G401 (cell line): ENCODE results near the gene EID2. TPM values are rescaled to one million over a fixed set of nuclear protein-coding genes. Genes with fewer than 3 reads are reported as not detected.

ENCODE experiments used
- DNase-seq: peaks from one replicate; pipeline ENCODE4 v3.0.0-alpha.2; 2015; ENCODE audit warnings: low spot score
- in situ Hi-C: cut with HindIII; loops from 2 replicates; pipeline ENCODE4 v1.10.0; 2016; ENCODE audit warnings: low sequenced_read_pairs, mixed read lengths
- total RNA-seq: library from RNA; depleted of rRNA; stranded (reverse); fragments of >200 nt; shearing (Covaris generic); gene quantifications from 2 replicates; pipeline ENCODE4 v1.2.3, GENCODE V29; 2014; rRNA removed

EID2 gene
- total RNA-seq, result 19.9 and 31.4 TPM in 2 replicates

- in situ Hi-C loops, result no loop called here
- DNase-seq, result peak; percentile 95
Measured at GRCh38 chr19:39539518-39540332, at the start of gene EID2. EID2 (minus strand) TSS chr19:39540161; CDS start chr19:39540079, 82 bp downstream.

- in situ Hi-C loops, result no loop called here
- DNase-seq, result no peak
Measured at GRCh38 chr19:39588066-39588465, 48.1 kb upstream of the EID2 start.

- in situ Hi-C loops, result no loop called here
- DNase-seq, result no peak
Measured at GRCh38 chr19:39587496-39587895, 47.5 kb upstream of the EID2 start.

GRCh38 chr19:39582891-39583625, 43.1 kb upstream of the EID2 start:
- no peak for DNase-seq
- in situ Hi-C loops, result no loop called here

- in situ Hi-C loops, result no loop called here
- no peak for DNase-seq
Measured at GRCh38 chr19:39582442-39582841, 42.5 kb upstream of the EID2 start.

GRCh38 chr19:39568604-39569003, 28.6 kb upstream of the EID2 start:
- in situ Hi-C loops, result loop anchor here (10.0 kb wide), 1 partner anchor 106 kb away; no protein-coding TSS in a partner anchor

GRCh38 chr19:39566064-39566463, 26.1 kb upstream of the EID2 start:
- in situ Hi-C loops, result loop anchor here (10.0 kb wide), 1 partner anchor 109 kb away; no protein-coding TSS in a partner anchor

More at GRCh38 chr19:39568604-39569003, 28.6 kb upstream of the EID2 start:
- DNase-seq, result no peak

GRCh38 chr19:39563408-39563807, 23.4 kb upstream of the EID2 start:
- DNase-seq, result no peak
- in situ Hi-C loops, result loop anchor here (10.0 kb wide), 1 partner anchor 111 kb away; no protein-coding TSS in a partner anchor

More at GRCh38 chr19:39566064-39566463, 26.1 kb upstream of the EID2 start:
- no peak for DNase-seq

- DNase-seq, result no peak
- in situ Hi-C loops, result no loop called here
Measured at GRCh38 chr19:39558624-39559117, 18.7 kb upstream of the EID2 start.

- in situ Hi-C loops, result no loop called here
- DNase-seq, result no peak
Measured at GRCh38 chr19:39557811-39558623, 18.1 kb upstream of the EID2 start.

GRCh38 chr19:39555883-39556282, 15.9 kb upstream of the EID2 start:
- no peak for DNase-seq
- in situ Hi-C loops, result no loop called here

GRCh38 chr19:39554701-39555311, 14.8 kb upstream of the EID2 start:
- in situ Hi-C loops, result no loop called here
- no peak for DNase-seq

GRCh38 chr19:39553082-39553652, 13.2 kb upstream of the EID2 start:
- DNase-seq, result no peak
- in situ Hi-C loops, result no loop called here

GRCh38 chr19:39550197-39550596, 10.2 kb upstream of the EID2 start:
- in situ Hi-C loops, result no loop called here

GRCh38 chr19:39546599-39546998, 6.6 kb upstream of the EID2 start:
- DNase-seq, result no peak
- in situ Hi-C loops, result no loop called here

More at GRCh38 chr19:39550197-39550596, 10.2 kb upstream of the EID2 start:
- DNase-seq, result no peak

GRCh38 chr19:39544911-39545310, 5.0 kb upstream of the EID2 start:
- in situ Hi-C loops, result no loop called here
- DNase-seq, result no peak

- no peak for DNase-seq
- in situ Hi-C loops, result no loop called here
Measured at GRCh38 chr19:39544226-39544903, 4.4 kb upstream of the EID2 start.

- in situ Hi-C loops, result no loop called here
- DNase-seq, result no peak
Measured at GRCh38 chr19:39543477-39543857, 3.5 kb upstream of the EID2 start.
